K562 (cell line): ENCODE results near the gene UBASH3A.

Experiments
- ETV5 ChIP-seq: sonication (generic); formaldehyde crosslinking; IDR thresholded peaks from 2 replicates; pipeline ENCODE4 v1.4.0; 2020; ENCODE audit warnings: low read depth, mild to moderate bottlenecking, missing genetic modification reagents
- NRF1 ChIP-seq, 2 experiments: fragments of 450-650 bp; IDR thresholded peaks in 1 of 2; conservative IDR thresholded peaks in 1 of 2; 2 replicates each; pipeline ENCODE4 v1.6.1; 2014; ENCODE audit warnings: mild to moderate bottlenecking in 2 of 2
- RCOR1 ChIP-seq, 2 experiments: IDR thresholded peaks; 2 replicates each; pipeline ENCODE4 v1.6.1; 2012; ENCODE audit warnings: low read depth in 2 of 2, low read length in 2 of 2, borderline replicate concordance in 1 of 2, improper control_type of control experiment in 1 of 2
- TBP ChIP-seq: optimal IDR thresholded peaks from 2 replicates; pipeline ENCODE3; 2011; ENCODE audit warnings: low read depth, low read length, improper control_type of control experiment
- ZNF24 ChIP-seq: fragments of 450-650 bp; IDR thresholded peaks from 2 replicates; pipeline ENCODE4 v1.6.1; 2016
- TF ChIP-seq, protein P1 (sequence below), 2 experiments: fragments of 450-650 bp; IDR thresholded peaks; 2 replicates each; pipeline ENCODE4 v1.6.1; 2016; ENCODE audit warnings: mild to moderate bottlenecking in 2 of 2, borderline replicate concordance in 1 of 2, low read depth in 1 of 2, moderate library complexity in 1 of 2
- TF ChIP-seq, protein P2 (sequence below), 3 experiments: IDR thresholded peaks in 2 of 3; conservative IDR thresholded peaks in 1 of 3; 2 replicates each; pipeline ENCODE4 v1.5.1; 2011 to 2012; ENCODE audit warnings: low read length in 3 of 3, mild to moderate bottlenecking in 3 of 3, control low read depth in 2 of 3, improper control_type of control experiment in 1 of 3, inconsistent platforms in 1 of 3, low read depth in 1 of 3, mixed read lengths in 1 of 3, moderate library complexity in 1 of 3; ENCODE audit not compliant: insufficient read depth in 2 of 3

DNA sequence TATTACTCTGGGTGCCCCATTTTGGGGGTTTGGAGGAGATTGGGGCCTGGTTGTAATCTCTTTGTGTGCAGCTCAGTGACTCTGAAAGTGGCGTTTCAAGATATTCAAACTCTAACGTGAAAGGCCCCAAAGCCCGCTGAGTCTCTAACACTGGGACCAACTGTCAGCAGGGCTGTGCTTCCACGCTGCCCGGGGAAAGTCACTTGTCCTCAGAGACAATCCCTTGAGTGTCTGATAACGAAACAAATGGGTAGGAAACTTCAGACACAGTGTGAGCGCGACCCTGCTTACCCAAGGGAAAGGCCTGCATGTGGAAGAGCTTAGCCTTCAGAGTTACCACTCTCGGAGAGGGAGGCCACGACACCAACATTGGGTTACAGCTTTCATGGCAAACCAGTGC, 837 bp downstream of the UBASH3A start:
- TF ChIP-seq, protein P1, sequence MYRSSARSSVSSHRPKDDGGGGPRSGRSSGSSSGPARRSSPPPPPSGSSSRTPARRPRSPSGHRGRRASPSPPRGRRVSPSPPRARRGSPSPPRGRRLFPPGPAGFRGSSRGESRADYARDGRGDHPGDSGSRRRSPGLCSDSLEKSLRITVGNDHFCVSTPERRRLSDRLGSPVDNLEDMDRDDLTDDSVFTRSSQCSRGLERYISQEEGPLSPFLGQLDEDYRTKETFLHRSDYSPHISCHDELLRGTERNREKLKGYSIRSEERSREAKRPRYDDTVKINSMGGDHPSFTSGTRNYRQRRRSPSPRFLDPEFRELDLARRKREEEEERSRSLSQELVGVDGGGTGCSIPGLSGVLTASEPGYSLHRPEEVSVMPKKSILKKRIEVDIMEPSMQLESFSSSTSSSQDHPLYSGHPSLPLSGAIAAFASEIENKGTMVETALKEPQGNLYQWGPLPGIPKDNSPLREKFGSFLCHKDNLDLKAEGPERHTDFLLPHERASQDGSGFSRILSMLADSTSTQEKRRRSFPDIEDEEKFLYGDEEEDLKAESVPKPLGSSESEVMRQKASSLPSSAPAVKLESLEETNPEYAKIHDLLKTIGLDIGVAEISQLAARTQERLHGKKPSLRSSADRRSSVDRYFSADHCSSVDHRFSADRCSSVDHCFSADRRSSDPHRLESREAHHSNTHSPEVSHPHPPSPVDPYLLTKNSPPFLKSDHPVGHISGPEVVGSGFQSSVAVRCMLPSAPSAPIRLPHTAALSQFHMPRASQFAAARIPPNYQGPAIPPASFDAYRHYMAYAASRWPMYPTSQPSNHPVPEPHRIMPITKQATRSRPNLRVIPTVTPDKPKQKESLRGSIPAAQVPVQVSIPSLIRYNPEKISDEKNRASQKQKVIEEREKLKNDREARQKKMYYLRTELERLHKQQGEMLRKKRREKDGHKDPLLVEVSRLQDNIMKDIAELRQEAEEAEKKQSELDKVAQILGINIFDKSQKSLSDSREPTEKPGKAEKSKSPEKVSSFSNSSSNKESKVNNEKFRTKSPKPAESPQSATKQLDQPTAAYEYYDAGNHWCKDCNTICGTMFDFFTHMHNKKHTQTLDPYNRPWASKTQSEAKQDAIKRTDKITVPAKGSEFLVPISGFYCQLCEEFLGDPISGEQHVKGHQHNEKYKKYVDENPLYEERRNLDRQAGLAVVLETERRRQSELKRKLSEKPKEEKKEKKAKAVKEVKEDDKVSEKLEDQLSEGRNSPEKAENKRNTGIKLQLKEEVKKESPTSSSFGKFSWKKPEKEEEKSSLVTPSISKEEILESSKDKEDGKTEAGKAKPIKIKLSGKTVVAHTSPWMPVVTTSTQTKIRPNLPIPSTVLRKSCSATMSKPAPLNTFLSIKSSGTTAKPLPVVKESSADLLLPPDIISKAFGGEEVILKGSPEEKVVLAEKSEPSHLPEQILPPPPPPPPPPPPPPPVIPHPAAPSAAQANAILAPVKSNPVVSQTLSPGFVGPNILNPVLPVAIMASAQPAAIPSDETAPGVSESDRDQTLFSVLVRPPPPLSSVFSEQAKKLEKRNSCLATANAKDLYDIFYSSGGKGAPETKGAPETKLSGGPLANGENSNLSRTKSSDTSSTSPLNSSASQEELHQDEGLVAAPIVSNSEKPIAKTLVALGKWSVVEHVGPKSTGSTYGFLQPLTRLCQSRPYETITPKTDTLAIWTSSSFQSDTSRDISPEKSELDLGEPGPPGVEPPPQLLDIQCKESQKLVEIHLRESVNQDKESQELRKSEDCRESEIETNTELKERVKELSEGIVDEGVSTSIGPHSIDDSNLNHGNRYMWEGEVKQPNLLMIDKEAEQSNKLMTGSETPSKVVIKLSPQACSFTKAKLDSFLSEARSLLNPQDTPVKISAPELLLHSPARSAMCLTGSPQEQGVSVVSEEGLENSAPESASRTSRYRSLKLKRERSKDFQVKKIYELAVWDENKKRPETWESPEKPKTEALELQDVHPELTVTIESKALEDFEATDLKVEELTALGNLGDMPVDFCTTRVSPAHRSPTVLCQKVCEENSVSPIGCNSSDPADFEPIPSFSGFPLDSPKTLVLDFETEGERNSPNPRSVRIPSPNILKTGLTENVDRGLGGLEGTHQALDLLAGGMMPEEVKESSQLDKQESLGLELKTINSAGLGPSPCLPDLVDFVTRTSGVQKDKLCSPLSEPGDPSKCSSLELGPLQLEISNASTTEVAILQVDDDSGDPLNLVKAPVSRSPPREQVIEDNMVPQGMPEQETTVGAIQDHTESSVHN (IDR thresholded peaks at IDR 0.05; ENCODE audit: borderline replicate concordance in 1 of 2, low read depth in 1 of 2) = no peak
- TF ChIP-seq, protein P2, sequence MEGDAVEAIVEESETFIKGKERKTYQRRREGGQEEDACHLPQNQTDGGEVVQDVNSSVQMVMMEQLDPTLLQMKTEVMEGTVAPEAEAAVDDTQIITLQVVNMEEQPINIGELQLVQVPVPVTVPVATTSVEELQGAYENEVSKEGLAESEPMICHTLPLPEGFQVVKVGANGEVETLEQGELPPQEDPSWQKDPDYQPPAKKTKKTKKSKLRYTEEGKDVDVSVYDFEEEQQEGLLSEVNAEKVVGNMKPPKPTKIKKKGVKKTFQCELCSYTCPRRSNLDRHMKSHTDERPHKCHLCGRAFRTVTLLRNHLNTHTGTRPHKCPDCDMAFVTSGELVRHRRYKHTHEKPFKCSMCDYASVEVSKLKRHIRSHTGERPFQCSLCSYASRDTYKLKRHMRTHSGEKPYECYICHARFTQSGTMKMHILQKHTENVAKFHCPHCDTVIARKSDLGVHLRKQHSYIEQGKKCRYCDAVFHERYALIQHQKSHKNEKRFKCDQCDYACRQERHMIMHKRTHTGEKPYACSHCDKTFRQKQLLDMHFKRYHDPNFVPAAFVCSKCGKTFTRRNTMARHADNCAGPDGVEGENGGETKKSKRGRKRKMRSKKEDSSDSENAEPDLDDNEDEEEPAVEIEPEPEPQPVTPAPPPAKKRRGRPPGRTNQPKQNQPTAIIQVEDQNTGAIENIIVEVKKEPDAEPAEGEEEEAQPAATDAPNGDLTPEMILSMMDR (IDR thresholded peaks at IDR 0.05 in 2 of 3, conservative IDR thresholded peaks at IDR 0.05 in 1 of 3; ENCODE audit: insufficient read depth in 2 of 3, low read depth in 1 of 3, low read length in 3 of 3) = no peak
- TF ChIP-seq ETV5 (CRISPR knock-in tag) (no peak), TBP (no peak), NRF1 (conservative IDR thresholded peaks at IDR 0.05 in 1 of 2, IDR thresholded peaks at IDR 0.05 in 1 of 2) (no peak), ZNF24 (no peak), RCOR1 (IDR thresholded peaks at IDR 0.05; ENCODE audit: borderline replicate concordance in 1 of 2, low read depth in 2 of 2, low read length in 2 of 2) (no peak)
